Parathyroid adenoma (tissue), 2 donors: ENCODE data around the gene SPIB.

Source experiments
- H2AFZ ChIP-seq: fragments of 300-600 bp; sonication (generic); one replicate; pipeline ENCODE4 v1.7.0; 2017; ENCODE audit warnings: antibody characterized with exemption, mild to moderate bottlenecking
- H3K27ac ChIP-seq: fragments of 300-600 bp; sonication (generic); one replicate; pipeline ENCODE4 v1.7.0; 2017
- H3K27me3 ChIP-seq: fragments of 300-600 bp; sonication (generic); one replicate; pipeline ENCODE4 v1.7.0; 2017; ENCODE audit warnings: low read length; ENCODE audit not compliant: control insufficient read depth, insufficient read depth
- H3K36me3 ChIP-seq: fragments of 300-600 bp; sonication (generic); one replicate; pipeline ENCODE4 v1.7.0; 2017; ENCODE audit warnings: low read length; ENCODE audit not compliant: control insufficient read depth, insufficient read depth
- H3K4me1 ChIP-seq: fragments of 300-600 bp; sonication (generic); one replicate; pipeline ENCODE4 v1.7.0; 2017; ENCODE audit warnings: control low read depth
- H3K4me2 ChIP-seq: fragments of 300-600 bp; sonication (generic); one replicate; pipeline ENCODE4 v1.7.0; 2017; ENCODE audit warnings: low read length
- H3K4me3 ChIP-seq: fragments of 300-600 bp; sonication (generic); one replicate; pipeline ENCODE4 v1.7.0; 2017; ENCODE audit warnings: low read depth, low read length
- H3K79me2 ChIP-seq: fragments of 300-600 bp; sonication (generic); one replicate; pipeline ENCODE4 v1.7.0; 2017; ENCODE audit warnings: control low read depth
- H3K9ac ChIP-seq: fragments of 300-600 bp; sonication (generic); one replicate; pipeline ENCODE4 v1.7.0; 2017; ENCODE audit warnings: mild to moderate bottlenecking
- H3K9me3 ChIP-seq: fragments of 300-600 bp; sonication (generic); one replicate; pipeline ENCODE4 v1.7.0; 2017; ENCODE audit warnings: low read length; ENCODE audit not compliant: control insufficient read depth
- CTCF ChIP-seq: fragments of 300-600 bp; sonication (generic); IDR thresholded peaks from one replicate; pipeline ENCODE4 v1.7.0; 2017; ENCODE audit warnings: antibody characterized with exemption, mild to moderate bottlenecking
- donor health status: primary hyperparathyroidism.

Gene SPIB

GRCh38 chr19:50476907-50477238 lies 58.1 kb downstream of the SPIB start:
- H3K9ac ChIP-seq, result peak overlapping the region; percentile 100
- peaks cover 24% of the 10 kb centered on the region for H3K79me2 ChIP-seq
- H3K36me3 ChIP-seq, result no peaks in the 10 kb centered on the region
- H2AFZ ChIP-seq, result peak overlapping the region; percentile 100
- H3K4me2 ChIP-seq, result peak overlapping the region; percentile 90
- peak overlapping the region; percentile 99 for H3K27ac ChIP-seq
- H3K4me3 ChIP-seq, result peak overlapping the region; percentile 95
- no peaks in the 10 kb centered on the region for H3K27me3 ChIP-seq
- TF ChIP-seq CTCF, result no peak
- H3K4me1 ChIP-seq, result peaks cover 11% of the 10 kb centered on the region
- H3K9me3 ChIP-seq, result no peaks in the 10 kb centered on the region

DNA sequence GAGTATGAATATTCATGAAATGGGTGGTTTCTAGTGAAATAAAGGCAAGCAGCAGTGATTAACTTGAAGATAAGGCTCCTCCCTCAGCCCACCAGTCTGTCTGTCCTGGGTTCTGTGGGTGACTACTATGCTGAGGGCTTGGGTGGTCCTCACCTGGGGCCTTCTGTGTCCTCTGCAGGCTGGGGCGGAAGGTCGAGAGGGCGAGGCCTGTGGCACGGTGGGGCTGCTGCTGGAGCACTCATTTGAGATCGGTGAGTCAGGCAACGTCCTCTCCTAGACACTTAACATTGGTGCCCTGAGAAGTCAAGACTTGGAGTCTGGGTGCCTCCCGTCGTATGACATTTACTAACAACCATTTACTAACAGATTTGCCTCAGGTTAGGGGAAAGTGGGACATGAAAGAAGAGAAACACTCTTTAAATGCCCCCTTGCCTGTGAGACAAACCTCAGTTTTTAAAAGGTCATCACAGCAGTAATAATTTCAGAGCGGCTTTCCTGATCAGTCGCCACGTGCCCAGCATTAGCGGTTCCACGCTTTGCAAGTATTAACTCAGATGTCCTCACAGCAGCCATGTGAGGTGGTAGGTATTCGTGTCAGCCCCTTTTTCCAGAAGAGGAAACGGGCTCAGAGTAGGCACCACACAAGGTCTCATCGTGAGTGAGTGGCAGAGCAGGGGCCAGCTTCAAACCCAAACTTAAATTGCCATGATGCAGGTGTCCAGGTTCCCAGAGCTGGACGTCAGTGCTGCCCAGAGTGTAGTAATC lies 59.2 kb downstream of the SPIB start:
- H3K9me3 ChIP-seq, result no peaks in the 10 kb centered on the region
- H3K4me1 ChIP-seq, result peaks cover 11% of the 10 kb centered on the region
- no peak overlapping the region for H3K27ac ChIP-seq
- no peak for TF ChIP-seq CTCF
- no peak overlapping the region for H3K9ac ChIP-seq
- H3K79me2 ChIP-seq, result peaks cover 24% of the 10 kb centered on the region
- H3K4me2 ChIP-seq, result peak overlapping the region; percentile 90
- H3K27me3 ChIP-seq, result no peaks in the 10 kb centered on the region
- H3K4me3 ChIP-seq, result no peak overlapping the region
- no peak overlapping the region for H2AFZ ChIP-seq
- H3K36me3 ChIP-seq, result no peaks in the 10 kb centered on the region

DNA sequence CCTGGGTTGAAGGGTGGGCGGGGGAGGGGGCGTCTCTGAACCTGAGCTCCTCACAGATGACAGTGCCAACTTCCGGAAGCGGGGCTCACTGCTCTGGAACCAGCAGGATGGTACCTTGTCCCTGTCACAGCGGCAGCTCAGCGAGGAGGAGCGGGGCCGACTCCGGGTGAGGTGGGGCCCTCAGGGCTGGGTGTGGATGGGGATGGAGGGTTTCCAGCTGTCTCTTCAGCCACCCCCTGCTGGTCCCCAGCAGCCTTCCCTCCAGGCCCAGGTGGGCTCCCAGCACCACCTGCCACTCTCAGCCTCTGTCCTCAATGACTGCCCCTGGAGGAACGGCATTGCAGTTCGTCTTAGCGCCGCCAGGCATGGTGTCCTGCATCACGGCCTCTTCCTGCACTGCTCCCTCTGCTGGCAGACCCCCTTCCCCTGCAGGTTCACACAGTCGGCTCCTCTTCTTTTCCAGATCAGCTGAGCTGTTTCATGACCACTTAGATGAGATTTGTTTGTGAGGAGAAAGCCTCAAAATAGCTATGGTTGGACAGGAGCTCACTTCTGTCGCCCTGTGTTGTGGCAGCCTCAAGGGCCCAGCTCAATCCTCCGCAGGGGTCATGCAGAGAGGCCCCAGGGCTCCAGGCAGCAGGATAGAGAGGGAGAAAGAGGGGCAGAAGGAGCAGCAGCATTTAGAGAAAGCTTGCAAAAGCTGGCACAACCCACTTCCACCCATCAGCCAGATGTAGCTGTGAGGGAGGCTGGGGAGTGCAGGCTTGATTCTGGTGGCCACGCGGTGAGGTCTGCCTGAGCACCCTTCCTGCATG lies 60.4 kb downstream of the SPIB start:
- H2AFZ ChIP-seq, result no peak overlapping the region
- peaks cover 11% of the 10 kb centered on the region for H3K4me1 ChIP-seq
- no peaks in the 10 kb centered on the region for H3K9me3 ChIP-seq
- no peak overlapping the region for H3K4me3 ChIP-seq
- H3K4me2 ChIP-seq, result no peak overlapping the region
- H3K9ac ChIP-seq, result no peak overlapping the region
- H3K36me3 ChIP-seq, result no peaks in the 10 kb centered on the region
- H3K79me2 ChIP-seq, result peaks cover 24% of the 10 kb centered on the region
- no peak overlapping the region for H3K27ac ChIP-seq
- no peaks in the 10 kb centered on the region for H3K27me3 ChIP-seq
- TF ChIP-seq CTCF, result peak; percentile 27

DNA sequence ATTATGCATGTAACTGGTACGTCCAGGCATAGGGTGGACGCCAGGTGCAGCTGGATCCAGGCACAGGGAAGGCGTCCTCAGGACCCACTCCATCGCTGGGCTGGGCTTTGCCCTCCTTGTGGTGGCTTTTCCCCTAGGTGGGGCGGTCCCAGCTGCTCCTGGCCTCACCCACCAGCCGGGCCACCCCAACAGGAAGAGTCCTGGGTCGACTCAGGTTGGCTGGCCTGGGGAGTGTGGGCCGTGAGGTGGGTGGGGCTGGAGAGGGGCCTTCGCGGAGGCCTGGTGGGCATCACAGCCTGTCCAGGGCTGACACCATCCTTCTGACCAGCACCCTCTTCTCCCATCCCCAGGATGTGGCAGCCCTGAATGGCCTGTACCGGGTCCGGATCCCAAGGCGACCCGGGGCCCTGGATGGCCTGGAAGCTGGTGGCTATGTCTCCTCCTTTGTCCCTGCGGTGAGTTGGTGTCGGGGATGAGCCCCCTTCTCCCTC lies 61.1 kb downstream of the SPIB start:
- no peaks in the 10 kb centered on the region for H3K27me3 ChIP-seq
- H3K4me3 ChIP-seq, result no peak overlapping the region
- H3K4me1 ChIP-seq, result peaks cover 11% of the 10 kb centered on the region
- no peak for TF ChIP-seq CTCF
- peaks cover 24% of the 10 kb centered on the region for H3K79me2 ChIP-seq
- no peak overlapping the region for H3K27ac ChIP-seq
- H3K9ac ChIP-seq, result no peak overlapping the region
- no peaks in the 10 kb centered on the region for H3K36me3 ChIP-seq
- no peak overlapping the region for H2AFZ ChIP-seq
- H3K4me2 ChIP-seq, result no peak overlapping the region
- H3K9me3 ChIP-seq, result no peaks in the 10 kb centered on the region
